Loucy (cell line): Measurements from ENCODE around the gene APC2.

ENCODE experiments used
- H2AFZ ChIP-seq: fragments of 200-600 bp; sonication (generic); 2 replicates; pipeline ENCODE4 v1.6.0; 2016; ENCODE audit warnings: antibody characterized with exemption, mild to moderate bottlenecking, low read length, moderate library complexity
- H3F3A ChIP-seq: fragments of 200-600 bp; 2 replicates; pipeline ENCODE4 v1.6.0; 2016; ENCODE audit warnings: antibody characterized with exemption, low read depth, mild to moderate bottlenecking
- H3K27me3 ChIP-seq: fragments of 200-600 bp; sonication (generic); 2 replicates; pipeline ENCODE4 v1.6.1; 2014; ENCODE audit warnings: low read length, mild to moderate bottlenecking; ENCODE audit not compliant: insufficient read depth, poor library complexity, severe bottlenecking
- H3K36me3 ChIP-seq: fragments of 200-600 bp; sonication (generic); 2 replicates; pipeline ENCODE4 v1.6.1; 2016; ENCODE audit warnings: low read length; ENCODE audit not compliant: insufficient read depth
- H3K4me1 ChIP-seq: fragments of 200-600 bp; sonication (generic); 2 replicates; pipeline ENCODE4 v1.5.1; 2014; ENCODE audit warnings: low read length, mild to moderate bottlenecking; ENCODE audit not compliant: insufficient read depth, poor library complexity, severe bottlenecking
- H3K4me2 ChIP-seq: fragments of 200-600 bp; sonication (generic); 2 replicates; pipeline ENCODE4 v1.6.0; 2014; ENCODE audit warnings: antibody characterized with exemption, low read length, low read depth, mild to moderate bottlenecking; ENCODE audit not compliant: poor library complexity, severe bottlenecking
- H3K4me3 ChIP-seq: fragments of 200-600 bp; sonication (generic); 2 replicates; pipeline ENCODE4 v1.5.1; 2014; ENCODE audit warnings: low read length, mild to moderate bottlenecking, mixed read lengths; ENCODE audit not compliant: poor library complexity, severe bottlenecking
- H3K79me2 ChIP-seq: fragments of 200-600 bp; sonication (generic); 2 replicates; pipeline ENCODE4 v1.6.1; 2014; ENCODE audit warnings: low read length; ENCODE audit not compliant: insufficient read depth
- H3K9ac ChIP-seq: fragments of 200-600 bp; sonication (generic); 2 replicates; pipeline ENCODE4 v1.6.0; 2014; ENCODE audit warnings: mild to moderate bottlenecking, low read depth, low read length, moderate library complexity; ENCODE audit not compliant: poor library complexity, severe bottlenecking
- H3K9me2 ChIP-seq: fragments of 200-600 bp; sonication (generic); replicated peaks from 2 replicates; pipeline ENCODE4 v1.6.1; 2016; ENCODE audit warnings: low read depth, low read length, mixed read lengths
- H3K9me3 ChIP-seq: fragments of 200-600 bp; sonication (generic); 2 replicates; pipeline ENCODE4 v1.6.1; 2014; ENCODE audit warnings: mild to moderate bottlenecking, antibody characterized with exemption, low read length, low read depth; ENCODE audit not compliant: insufficient read depth
- H4K20me1 ChIP-seq: fragments of 200-600 bp; sonication (generic); 2 replicates; pipeline ENCODE4 v1.6.0; 2014; ENCODE audit warnings: antibody characterized with exemption, low read length, mild to moderate bottlenecking; ENCODE audit not compliant: insufficient read depth, poor library complexity, severe bottlenecking
- EZH2phosphoT487 ChIP-seq: fragments of 200-600 bp; IDR thresholded peaks from 2 replicates; pipeline ENCODE4 v1.6.1; 2018; ENCODE audit warnings: antibody characterized with exemption, mild to moderate bottlenecking, moderate library complexity, borderline replicate concordance
- TF ChIP-seq, protein P1 (sequence below): fragments of 200-600 bp; sonication (generic); conservative IDR thresholded peaks from 2 replicates; pipeline ENCODE4 v1.5.1; 2014; ENCODE audit warnings: mild to moderate bottlenecking, antibody characterized with exemption, low read length

Gene APC2

DNA sequence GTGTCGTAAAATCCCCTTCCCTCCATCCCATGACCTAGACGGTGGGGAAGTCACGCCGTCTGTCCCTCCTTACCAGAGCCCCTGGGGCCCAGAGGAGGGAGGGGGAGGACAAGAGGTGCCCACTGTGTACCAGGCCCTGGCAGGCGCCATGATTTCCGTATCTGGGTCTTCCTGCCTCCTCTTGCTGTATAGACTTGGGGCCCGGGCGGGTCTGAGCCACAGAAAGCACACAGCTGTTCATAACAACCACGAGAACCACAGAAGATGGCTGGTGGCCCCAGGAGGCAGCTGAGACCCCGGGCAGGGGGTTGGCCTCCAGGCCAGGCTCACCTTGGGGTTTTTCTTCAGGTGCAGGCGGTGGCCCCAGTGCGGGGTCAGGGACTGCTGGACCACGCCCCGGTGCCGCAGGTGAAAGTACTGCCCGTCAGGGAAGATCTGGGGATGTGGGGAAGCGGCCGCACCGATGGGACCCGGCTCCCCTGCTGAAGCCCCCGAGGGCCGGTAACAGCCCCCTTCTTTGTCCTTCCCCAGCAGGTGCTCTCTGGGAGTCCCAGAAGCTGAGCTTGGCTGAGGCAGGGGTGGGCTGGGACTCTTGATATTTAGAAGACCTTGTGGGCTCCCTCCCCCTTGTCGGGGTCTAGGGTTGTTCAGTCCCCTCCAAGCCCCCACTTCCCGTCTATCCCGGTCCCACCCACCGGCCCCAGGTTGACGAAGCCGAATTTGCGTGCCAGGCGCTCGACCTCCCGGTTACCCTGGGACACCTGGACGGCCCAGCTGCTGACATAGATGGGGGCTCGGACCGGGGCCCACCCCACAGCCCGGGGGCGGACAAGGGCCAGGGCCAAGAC is 39.8 kb downstream of the APC2 start:
- H3K9ac ChIP-seq: peak overlapping the region; percentile 87
- H3K9me2 ChIP-seq: no peaks in the 10 kb centered on the region
- H3K4me3 ChIP-seq: peak overlapping the region; percentile 82
- peak overlapping the region; percentile 95 for H2AFZ ChIP-seq
- no peaks in the 10 kb centered on the region for H3F3A ChIP-seq
- H3K4me1 ChIP-seq: peaks cover 3% of the 10 kb centered on the region
- TF ChIP-seq EZH2phosphoT487: no peak
- TF ChIP-seq, protein P1, sequence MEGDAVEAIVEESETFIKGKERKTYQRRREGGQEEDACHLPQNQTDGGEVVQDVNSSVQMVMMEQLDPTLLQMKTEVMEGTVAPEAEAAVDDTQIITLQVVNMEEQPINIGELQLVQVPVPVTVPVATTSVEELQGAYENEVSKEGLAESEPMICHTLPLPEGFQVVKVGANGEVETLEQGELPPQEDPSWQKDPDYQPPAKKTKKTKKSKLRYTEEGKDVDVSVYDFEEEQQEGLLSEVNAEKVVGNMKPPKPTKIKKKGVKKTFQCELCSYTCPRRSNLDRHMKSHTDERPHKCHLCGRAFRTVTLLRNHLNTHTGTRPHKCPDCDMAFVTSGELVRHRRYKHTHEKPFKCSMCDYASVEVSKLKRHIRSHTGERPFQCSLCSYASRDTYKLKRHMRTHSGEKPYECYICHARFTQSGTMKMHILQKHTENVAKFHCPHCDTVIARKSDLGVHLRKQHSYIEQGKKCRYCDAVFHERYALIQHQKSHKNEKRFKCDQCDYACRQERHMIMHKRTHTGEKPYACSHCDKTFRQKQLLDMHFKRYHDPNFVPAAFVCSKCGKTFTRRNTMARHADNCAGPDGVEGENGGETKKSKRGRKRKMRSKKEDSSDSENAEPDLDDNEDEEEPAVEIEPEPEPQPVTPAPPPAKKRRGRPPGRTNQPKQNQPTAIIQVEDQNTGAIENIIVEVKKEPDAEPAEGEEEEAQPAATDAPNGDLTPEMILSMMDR: no peak
- H3K36me3 ChIP-seq: no peaks in the 10 kb centered on the region
- H3K9me3 ChIP-seq: no peaks in the 10 kb centered on the region
- H3K27me3 ChIP-seq: no peaks in the 10 kb centered on the region
- no peaks in the 10 kb centered on the region for H4K20me1 ChIP-seq
- no peaks in the 10 kb centered on the region for H3K79me2 ChIP-seq
- peak overlapping the region; percentile 94 for H3K4me2 ChIP-seq

DNA sequence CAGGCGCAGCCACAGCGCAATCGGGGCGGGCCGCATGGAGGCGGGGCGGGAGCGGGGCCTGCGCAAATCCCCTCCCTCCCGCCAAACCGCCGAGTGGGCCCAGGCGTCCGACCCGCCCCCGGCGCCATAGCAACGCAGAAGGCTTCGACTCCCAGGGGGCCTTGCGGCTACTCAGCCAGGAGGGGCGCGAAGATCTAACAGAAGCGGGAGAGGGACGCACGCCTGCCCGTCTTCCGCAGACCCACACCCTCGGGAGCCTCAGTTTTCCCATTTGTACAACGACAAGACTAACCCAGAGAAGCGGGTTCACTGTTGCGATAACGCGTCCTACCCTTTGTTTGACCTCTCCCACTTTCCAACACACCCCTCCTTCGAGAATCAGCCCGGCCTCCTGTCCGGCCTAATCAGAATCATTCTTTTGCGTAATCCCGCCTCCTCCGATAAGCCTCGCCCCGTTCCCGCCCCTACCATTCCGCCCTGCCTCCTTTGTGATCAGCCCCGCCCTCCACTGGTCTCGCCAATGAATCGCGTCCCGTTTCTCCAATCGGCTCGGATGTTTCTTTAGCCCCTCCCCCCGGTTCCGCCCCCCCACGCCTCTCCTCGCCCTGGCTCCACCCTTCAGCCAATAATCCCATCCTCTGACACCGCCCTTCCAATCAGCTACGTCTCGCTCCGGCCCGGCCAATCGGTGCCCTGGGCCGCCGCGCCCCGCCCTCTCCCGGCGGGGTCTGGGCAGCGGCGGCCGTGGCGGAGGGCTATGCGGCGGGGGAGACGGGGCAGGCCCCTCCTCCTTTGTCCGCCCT is 40.6 kb downstream of the APC2 start, which contains the start of gene PCSK4:
Gene PCSK4, minus strand, starts transcription at position 40 of the 803 bp plus-strand sequence. Its CDS starts 4 bp downstream, at position 36.
- H3F3A ChIP-seq: no peaks in the 10 kb centered on the region
- TF ChIP-seq EZH2phosphoT487: no peak
- TF ChIP-seq, protein P1: no peak
- peak within 1 kb of the TSS; percentile 95 for H2AFZ ChIP-seq
- no peaks in the 10 kb centered on the region for H3K79me2 ChIP-seq
- peak within 1 kb of the TSS; percentile 94 for H3K4me2 ChIP-seq
- H3K9me3 ChIP-seq: no peaks in the 10 kb centered on the region
- H3K36me3 ChIP-seq: no peaks in the 10 kb centered on the region
- no peaks in the 10 kb centered on the region for H4K20me1 ChIP-seq
- H3K9ac ChIP-seq: peak within 1 kb of the TSS; percentile 87
- no peaks in the 10 kb centered on the region for H3K27me3 ChIP-seq
- H3K9me2 ChIP-seq: no peaks in the 10 kb centered on the region
- H3K4me3 ChIP-seq: peak within 1 kb of the TSS; percentile 82
- H3K4me1 ChIP-seq: peaks cover 3% of the 10 kb centered on the region

DNA sequence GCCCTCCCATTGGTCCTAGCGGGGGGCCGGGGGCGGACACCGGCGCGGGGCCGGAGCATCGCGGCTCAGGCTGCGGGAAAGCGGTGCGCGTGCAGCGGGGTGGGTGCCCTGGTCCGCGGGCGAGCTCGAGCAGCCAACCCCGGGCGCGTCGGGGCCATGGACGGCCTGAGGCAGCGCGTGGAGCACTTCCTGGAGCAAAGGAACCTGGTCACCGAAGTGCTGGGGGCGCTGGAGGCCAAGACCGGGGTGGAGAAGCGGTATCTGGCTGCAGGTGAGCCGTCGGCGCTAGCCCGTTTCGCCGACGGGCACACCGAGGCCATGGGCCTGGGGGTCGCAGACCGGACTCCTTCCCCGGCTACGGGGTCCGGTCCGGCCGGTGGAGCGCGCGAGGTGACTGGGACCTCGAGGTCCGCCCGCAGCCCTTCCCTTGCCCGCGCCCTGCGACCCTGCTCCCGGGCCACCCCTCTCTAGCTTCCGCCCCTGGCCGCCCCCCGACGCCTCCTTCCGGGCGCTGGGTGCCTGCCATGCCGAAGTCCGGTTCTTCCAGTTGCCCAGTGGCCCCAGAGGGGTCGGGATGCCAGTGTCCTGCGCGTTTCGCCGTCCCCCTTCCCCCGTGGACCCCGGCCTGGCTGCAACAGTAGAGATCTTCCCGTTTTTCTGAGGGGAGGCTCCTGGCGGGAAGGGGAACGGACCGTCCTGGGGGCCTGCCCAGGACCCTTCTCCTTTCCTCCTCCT is 41.4 kb downstream of the APC2 start, which contains the start of gene REEP6:
Gene REEP6, plus strand, starts transcription at position 68 of the 735 bp plus-strand sequence. Its CDS starts 89 bp downstream, at position 157.
- peak within 1 kb of the TSS; percentile 82 for H3K4me3 ChIP-seq
- no peaks in the 10 kb centered on the region for H3K27me3 ChIP-seq
- TF ChIP-seq EZH2phosphoT487: no peak
- TF ChIP-seq, protein P1: no peak
- H3K79me2 ChIP-seq: no peaks in the 10 kb centered on the region
- no peaks in the 10 kb centered on the region for H4K20me1 ChIP-seq
- peak within 1 kb of the TSS; percentile 94 for H3K4me2 ChIP-seq
- H3K4me1 ChIP-seq: peaks cover 3% of the 10 kb centered on the region
- peak within 1 kb of the TSS; percentile 95 for H2AFZ ChIP-seq
- no peaks in the 10 kb centered on the region for H3F3A ChIP-seq
- H3K9me3 ChIP-seq: no peaks in the 10 kb centered on the region
- H3K9ac ChIP-seq: peak within 1 kb of the TSS; percentile 87
- H3K36me3 ChIP-seq: no peaks in the 10 kb centered on the region
- H3K9me2 ChIP-seq: no peaks in the 10 kb centered on the region
